GM12878 (cell line): ENCODE data around the gene PTPMT1. TPM values are rescaled to one million over a fixed set of nuclear protein-coding genes. Genes with fewer than 3 reads are reported as not detected.

Experiments
- ATAC-seq: fragments of 200-7000 bp; cut with Tn5 transposase; 3 replicates; pipeline ENCODE4 v1.9.1; 2020; ENCODE audit warnings: mild to moderate bottlenecking, moderate library complexity
- BruUV-seq: library from RNA; stranded (reverse); fragments of 400-500 nt; replicated peaks from 2 replicates; lab custom pipeline; 2021; lab: Mats Ljungman, UMichigan
- CTCF ChIA-PET: fragments of 300-600 bp; sonication (Branson Sonifier 250); formaldehyde crosslinking; extraction: SDS; loops from one replicate; lab custom pipeline; 2021; ENCODE audit warnings: inconsistent platforms; lab: Yijun Ruan, JAX
- POLR2A ChIA-PET: fragments of 350-600 bp; formaldehyde crosslinking; extraction: SDS; loops from one replicate; lab custom pipeline; 2021; ENCODE audit warnings: inconsistent platforms; lab: Charles Lee
- RAD21 ChIA-PET: fragments of 300-600 bp; sonication (Branson Sonifier 250); formaldehyde crosslinking; loops from one replicate; lab custom pipeline; 2023; ENCODE audit warnings: antibody characterized with exemption; ENCODE audit not compliant: unreplicated experiment; lab: Charles Lee
- SMC1A ChIA-PET: fragments of 300-600 bp; sonication (Branson Sonifier 250); formaldehyde crosslinking; loops from one replicate; lab custom pipeline; 2023; ENCODE audit not compliant: unreplicated experiment, uncharacterized antibody; lab: Charles Lee
- DNase-seq: peaks from one replicate; pipeline ENCODE4 v3.0.0-alpha.2; 2011; ENCODE audit warnings: low read depth, low spot score
- FAIRE-seq: peaks from 3 replicates; lab custom pipeline; 2011; peaks lifted over from hg19 to GRCh38; lab: Jason Lieb, UNC
- H2AFZ ChIP-seq: 2 replicates; pipeline ENCODE4 v1.6.0; 2011; ENCODE audit warnings: low read depth, low read length, control low read depth; ENCODE audit not compliant: control insufficient read depth
- H3K27ac ChIP-seq: 2 replicates; pipeline ENCODE4 v1.5.1; 2011; ENCODE audit warnings: control low read depth; ENCODE audit not compliant: control insufficient read depth, insufficient read depth
- H3K27me3 ChIP-seq, 2 experiments: replicated peaks in 1 of 2; 2 replicates each; pipeline versions ENCODE4 v1.6.0 to v1.6.1; 2011; ENCODE audit warnings: low read length in 1 of 2; ENCODE audit not compliant: control insufficient read depth in 2 of 2, insufficient read depth in 2 of 2
- H3K36me3 ChIP-seq, 2 experiments: 2 replicates each; pipeline ENCODE4 v1.5.1; 2011; ENCODE audit warnings: low read length in 1 of 2; ENCODE audit not compliant: control insufficient read depth in 2 of 2, insufficient read depth in 2 of 2
- H3K4me1 ChIP-seq: 2 replicates; pipeline ENCODE4 v1.6.1; 2011; ENCODE audit warnings: mild to moderate bottlenecking, low read length, moderate library complexity, mixed read lengths; ENCODE audit not compliant: control insufficient read depth, insufficient read depth
- H3K4me2 ChIP-seq: 2 replicates; pipeline ENCODE4 v1.6.0; 2011; ENCODE audit warnings: control low read depth; ENCODE audit not compliant: control insufficient read depth, insufficient read depth
- H3K4me3 ChIP-seq: fragments of 200-600 bp; sonication (generic); 2 replicates; pipeline ENCODE4 v1.5.1; 2016
- H3K79me2 ChIP-seq: 2 replicates; pipeline ENCODE4 v1.6.0; 2011; ENCODE audit warnings: low read length; ENCODE audit not compliant: control insufficient read depth, insufficient read depth
- H3K9ac ChIP-seq: 2 replicates; pipeline ENCODE4 v1.8.0; 2011; ENCODE audit warnings: low read length, control low read depth, mixed read lengths; ENCODE audit not compliant: control insufficient read depth, insufficient read depth
- H3K9me3 ChIP-seq: replicated peaks from 3 replicates; pipeline ENCODE4 v1.5.1; 2011; ENCODE audit warnings: mild to moderate bottlenecking, low read length; ENCODE audit not compliant: control insufficient read depth, insufficient read depth
- H4K20me1 ChIP-seq: 2 replicates; pipeline ENCODE4 v1.6.0; 2011; ENCODE audit not compliant: control insufficient read depth, insufficient read depth
- FOS ChIP-seq: IDR thresholded peaks from 3 replicates; pipeline ENCODE4 v1.6.1; 2011; ENCODE audit warnings: borderline replicate concordance; ENCODE audit not compliant: insufficient read length; ENCODE audit errors: extremely low read depth
- JUND ChIP-seq: IDR thresholded peaks from 2 replicates; pipeline ENCODE4 v1.6.1; 2012; ENCODE audit warnings: low read depth, mild to moderate bottlenecking, low read length, improper control_type of control experiment, moderate library complexity
- MTA3 ChIP-seq: IDR thresholded peaks from 2 replicates; pipeline ENCODE4 v1.6.1; 2012; ENCODE audit warnings: low read length, inconsistent platforms, borderline replicate concordance
- MYC ChIP-seq: IDR thresholded peaks from 2 replicates; pipeline ENCODE4 v1.6.1; 2011; ENCODE audit warnings: mild to moderate bottlenecking, low read length, moderate library complexity, inconsistent platforms; ENCODE audit not compliant: insufficient read depth, insufficient replicate concordance, insufficient read length, severe bottlenecking
- YY1 ChIP-seq: IDR thresholded peaks from 2 replicates; pipeline ENCODE4 v1.6.1; 2011; ENCODE audit warnings: low read depth, mild to moderate bottlenecking, low read length
- ZNF24 ChIP-seq: fragments of 450-650 bp; IDR thresholded peaks from 2 replicates; pipeline ENCODE4 v1.6.1; 2017; ENCODE audit warnings: antibody characterized with exemption, mild to moderate bottlenecking
- ZNF384 ChIP-seq: IDR thresholded peaks from 2 replicates; pipeline ENCODE4 v1.6.1; 2012; ENCODE audit warnings: low read depth, mild to moderate bottlenecking, low read length, improper control_type of control experiment, borderline replicate concordance
- WGBS: methylation state at CpG from one replicate; pipeline ENCODE4 v1.1.6; 2016; ENCODE audit warnings: low lambda C conversion rate; ENCODE audit not compliant: insufficient replicate concordance, insufficient coverage; ENCODE audit errors: missing lambda C conversion rate; 5-methylcytosine and 5-hydroxymethylcytosine counted together
- in situ Hi-C: fragments of 300-500 bp; cut with MboI; formaldehyde crosslinking; loops from 9 replicates; pipeline ENCODE4 v1.14.3; 2018; ENCODE audit warnings: mixed read lengths
- intact Hi-C: fragments of 100-400 bp; cut with micrococcal nuclease; formaldehyde crosslinking; loops from one replicate; pipeline ENCODE4 v1.14.2; 2022; ENCODE audit not compliant: unreplicated experiment
- polyA plus RNA-seq, 11 experiments: library from polyadenylated mRNA; depleted of rRNA in 4 of 11; unstranded in 6 of 11; stranded (reverse) in 5 of 11; fragments of >200 nt; fragmentation: Nextera tagmentation in 4 of 11; fragmentation: Illumina TruSeq in 1 of 11; extraction: Ambion mirVana in 4 of 11; extraction: Trizol in 1 of 11; gene quantifications; 1 replicate in 1 of 11; 2 replicates in 10 of 11; pipeline versions ENCODE4 v1.2.1 to v1.2.3, GENCODE V29; 2011 to 2016; ENCODE audit warnings: inconsistent platforms in 2 of 11, missing spikeins in 2 of 11, low read depth in 1 of 11
- total RNA-seq, 4 experiments: library from RNA; depleted of rRNA in 3 of 4; stranded (reverse); fragments of >200 nt in 3 of 4; fragmentation: Illumina TruSeq in 1 of 4; extraction: Trizol in 1 of 4; gene quantifications; 2 replicates each; pipeline versions ENCODE4 v1.2.1 to v1.2.3, GENCODE V29; 2013 to 2021
- TF ChIP-seq, protein P1 (sequence below): fragments of 450-650 bp; IDR thresholded peaks from 2 replicates; pipeline ENCODE4 v1.6.1; 2014; ENCODE audit warnings: mild to moderate bottlenecking

The PTPMT1 gene
- total and polyA plus RNA-seq, 10 of the 15 experiments (the other 5 are each of a cell fraction or from before 2014, with no cell fraction given), result 12.0 to 116 (median 58.2) TPM

GRCh38 chr11:47566149-47566698, 825 bp downstream of the PTPMT1 start:
- RAD21 ChIA-PET, result interaction anchor here (0.6 to 2.6 kb wide), 10 partner anchors 12 to 740 kb away, joined by 3 to 8 read pairs (median 3); no protein-coding TSS in a partner anchor
- intact Hi-C loops, result no loop called here
- H3K9ac ChIP-seq, result peak overlapping the region; percentile 76
- FAIRE-seq (no peak), DNase-seq (no peak)
- H3K4me2 ChIP-seq, result peak overlapping the region; percentile 77
- SMC1A ChIA-PET, result interaction anchor here (0.6 to 1.7 kb wide), 5 partner anchors 8 to 76 kb away, joined by 3 to 9 read pairs (median 3); no protein-coding TSS in a partner anchor
- H3K36me3 ChIP-seq, result peaks cover 2 to 11% of the 10 kb centered on the region in 2 experiments; a peak in 3 of 4 replicates
- peak overlapping the region; percentile 82 for H2AFZ ChIP-seq
- 17% methylated on average over 17 of the region's 17 CpGs for WGBS
- H4K20me1 ChIP-seq, result no peaks in the 10 kb centered on the region
- in situ Hi-C loops, result no loop called here
- POLR2A ChIA-PET, result interaction anchor here (0.7 to 3.6 kb wide), 10 partner anchors 11 to 1470 kb away, joined by 3 to 16 read pairs (median 4); partner anchors contain the start of genes CELF1, KBTBD4 and NDUFS3
- TF ChIP-seq ZNF384 (peak; percentile 23; the same call in 1 of the 2 replicates), FOS (no peak), JUND (no peak), ZNF24 (0 out of 2 replicates have a peak, but pooled peaks have one; percentile 38), MTA3 (no peak), YY1 (peak; percentile 48; the same call in 1 of the 2 replicates), MYC (no peak)
- TF ChIP-seq, protein P1, sequence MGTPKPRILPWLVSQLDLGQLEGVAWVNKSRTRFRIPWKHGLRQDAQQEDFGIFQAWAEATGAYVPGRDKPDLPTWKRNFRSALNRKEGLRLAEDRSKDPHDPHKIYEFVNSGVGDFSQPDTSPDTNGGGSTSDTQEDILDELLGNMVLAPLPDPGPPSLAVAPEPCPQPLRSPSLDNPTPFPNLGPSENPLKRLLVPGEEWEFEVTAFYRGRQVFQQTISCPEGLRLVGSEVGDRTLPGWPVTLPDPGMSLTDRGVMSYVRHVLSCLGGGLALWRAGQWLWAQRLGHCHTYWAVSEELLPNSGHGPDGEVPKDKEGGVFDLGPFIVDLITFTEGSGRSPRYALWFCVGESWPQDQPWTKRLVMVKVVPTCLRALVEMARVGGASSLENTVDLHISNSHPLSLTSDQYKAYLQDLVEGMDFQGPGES, result no peak
- TF ChIP-seq, all 136 proteins: peak for 3
- H3K79me2 ChIP-seq, result peaks cover 29% of the 10 kb centered on the region
- CTCF ChIA-PET, result interaction anchor here (0.8 to 1.5 kb wide), 5 partner anchors 12 to 155 kb away, joined by 3 to 10 read pairs (median 4); partner anchors contain the start of gene CELF1
- H3K27ac ChIP-seq, result peak overlapping the region; percentile 58
- ATAC-seq, result peak; percentile 10; the same call in 2 of the 3 replicates
- H3K4me3 ChIP-seq, result peak overlapping the region; percentile 94
- H3K27me3 ChIP-seq, result no peaks in the 10 kb centered on the region
- no peaks in the 10 kb centered on the region for H3K9me3 ChIP-seq
- no TSS peak for BruUV-seq
- no peaks in the 10 kb centered on the region; the same call in 1 of the 2 replicates for H3K4me1 ChIP-seq
